Activated naive CD4-positive, alpha-beta T cell treated with anti-CD3 and anti-CD28 coated beads, Interleukin-2, amount 50 U/mL, for 16 hours (primary cell): ENCODE measurements around the gene EBP.

Source experiments
- DNase-seq: peaks from one replicate; pipeline ENCODE4 v3.0.0-alpha.2; 2020

The EBP gene

DNA sequence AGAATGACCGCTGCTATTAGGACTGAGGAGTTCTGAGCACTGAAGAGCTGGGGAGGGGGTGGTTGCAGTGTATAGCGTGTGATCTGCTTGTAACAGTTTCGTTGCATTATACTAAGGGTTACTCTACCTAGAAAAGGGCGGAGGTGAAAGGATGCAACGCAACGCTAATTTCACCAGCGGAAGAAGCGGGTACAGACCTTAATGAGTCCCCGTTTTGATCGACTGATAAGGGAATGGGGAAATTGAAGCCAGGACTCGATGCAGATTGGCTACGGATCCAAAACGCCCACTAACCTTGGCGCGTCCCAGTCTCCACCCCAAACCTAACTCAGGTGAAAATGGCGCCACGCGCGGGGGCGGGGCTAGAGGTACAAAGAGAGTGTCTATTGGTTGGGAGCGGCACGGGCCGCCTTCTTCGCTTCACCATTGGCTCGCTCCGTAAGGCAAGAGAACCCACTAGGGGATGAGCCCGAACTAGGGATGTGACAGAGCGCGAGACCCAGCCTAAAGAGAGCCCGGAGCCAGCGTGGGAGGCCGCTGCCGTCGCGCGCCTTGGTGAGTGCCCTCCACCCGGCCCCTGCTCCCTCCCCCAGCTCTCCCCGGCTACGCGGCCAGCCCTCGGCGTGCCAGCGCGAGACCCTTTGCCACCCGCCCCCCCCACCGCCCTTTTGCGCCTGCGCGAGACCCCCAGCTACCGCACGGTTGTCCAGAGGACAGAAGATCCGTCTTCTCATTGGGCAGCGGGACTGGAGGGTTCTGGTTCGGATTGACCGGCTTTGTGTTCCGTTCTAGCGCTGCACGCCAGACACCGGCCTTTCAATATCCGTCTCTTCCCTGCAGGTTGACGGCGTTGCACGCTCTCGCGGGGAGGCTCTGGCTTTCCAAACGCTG lies at the start of gene EBP:
Gene EBP (plus strand): TSS at position 456 of the 891 bp plus-strand sequence. CDS start 1,964 bp downstream, outside the sequence.
- peak; percentile 94 for DNase-seq

DNA sequence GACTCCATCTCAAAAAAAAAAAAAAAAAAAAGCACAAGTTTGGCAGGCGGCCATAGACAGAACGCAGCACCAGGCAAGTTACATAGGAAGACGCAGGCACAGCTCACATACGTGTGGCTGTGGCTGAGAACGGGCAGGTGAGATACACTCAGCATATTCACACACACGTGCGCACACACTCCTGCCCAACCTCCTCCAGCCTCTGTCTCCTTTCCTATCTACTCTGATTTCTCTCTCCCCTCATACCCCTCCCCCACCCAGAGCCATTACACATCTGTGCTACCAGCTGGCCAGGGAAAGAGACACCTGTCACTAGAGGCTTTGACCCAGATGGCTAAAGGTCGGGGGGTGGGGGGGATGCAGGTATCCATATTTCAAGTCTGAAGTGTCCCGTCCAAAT lies 49.4 kb upstream of the EBP start:
- DNase-seq = no peak

DNA sequence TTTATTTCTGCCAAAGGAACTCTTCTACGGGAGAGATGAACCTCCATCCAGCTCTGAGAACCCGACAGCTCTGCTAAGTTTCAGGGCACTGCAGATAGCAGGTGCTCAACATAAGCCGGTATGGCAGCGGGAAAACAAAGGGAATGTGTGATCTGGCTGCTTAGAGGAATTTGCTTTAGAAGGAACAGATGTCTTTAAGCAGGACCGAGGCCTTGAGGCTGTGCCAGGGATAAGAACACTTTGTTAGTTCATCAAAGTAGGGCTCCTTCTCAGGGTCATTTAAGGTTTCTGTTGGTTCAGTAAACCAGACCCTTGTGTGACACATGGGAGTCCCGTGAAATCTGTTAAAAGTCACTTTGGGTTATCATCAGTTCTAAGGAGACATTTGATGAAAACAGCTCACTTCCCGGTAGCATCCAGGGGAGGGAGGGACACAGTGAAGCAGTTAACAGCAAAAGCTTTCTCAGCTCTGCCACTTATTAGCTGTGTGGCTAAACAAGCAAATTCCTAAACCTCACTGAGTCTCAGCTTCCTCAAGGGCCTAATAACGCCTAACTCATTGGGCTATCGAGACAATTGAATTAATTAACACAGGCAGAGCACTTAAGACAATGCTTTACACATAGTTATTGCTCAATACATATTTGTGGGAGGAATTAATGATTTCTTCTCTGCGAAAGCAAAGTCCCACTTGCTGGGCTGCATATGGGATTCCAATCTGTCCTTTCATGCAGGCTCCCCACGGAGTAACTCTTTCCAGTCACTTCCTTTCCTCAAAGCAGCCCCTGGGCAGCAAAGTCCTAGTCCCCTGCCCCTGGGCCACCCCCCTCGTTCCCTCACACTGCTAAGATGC lies 48.5 kb upstream of the EBP start:
- no peak for DNase-seq

DNA sequence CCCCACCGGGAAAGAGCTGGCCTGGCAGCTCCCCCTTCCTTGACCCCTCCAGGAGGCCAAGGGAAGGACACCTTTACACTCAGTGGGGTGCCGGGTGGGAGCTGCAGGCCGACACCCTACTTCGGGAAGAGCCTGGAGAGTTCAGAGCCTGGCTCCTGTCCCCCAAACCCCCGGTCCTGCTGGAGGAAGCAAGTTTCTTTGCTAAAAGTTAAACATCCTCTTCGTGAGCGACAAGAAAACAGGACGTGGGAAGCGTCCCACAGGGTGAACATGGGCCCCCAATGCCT lies 48.0 kb upstream of the EBP start:
- no peak for DNase-seq

DNA sequence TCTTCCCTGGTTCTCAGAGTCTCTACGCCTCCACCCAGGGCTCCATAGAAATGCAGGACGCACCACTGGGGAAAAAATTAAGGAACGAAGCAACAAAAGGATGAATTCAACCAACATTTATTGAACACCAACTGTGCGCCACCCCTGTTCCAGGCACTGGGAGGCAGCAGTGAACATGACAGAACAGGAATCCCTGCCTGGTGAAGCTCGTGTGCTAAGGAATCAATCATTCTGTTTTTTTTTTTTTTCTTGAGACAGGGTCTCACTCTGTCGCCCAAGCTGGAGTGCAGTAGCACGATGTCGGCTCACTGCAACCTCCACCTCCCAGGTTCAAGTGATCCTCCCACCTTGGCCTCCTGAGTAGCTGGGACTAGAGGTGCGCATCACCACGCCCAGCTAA lies 47.5 kb upstream of the EBP start:
- no peak for DNase-seq

DNA sequence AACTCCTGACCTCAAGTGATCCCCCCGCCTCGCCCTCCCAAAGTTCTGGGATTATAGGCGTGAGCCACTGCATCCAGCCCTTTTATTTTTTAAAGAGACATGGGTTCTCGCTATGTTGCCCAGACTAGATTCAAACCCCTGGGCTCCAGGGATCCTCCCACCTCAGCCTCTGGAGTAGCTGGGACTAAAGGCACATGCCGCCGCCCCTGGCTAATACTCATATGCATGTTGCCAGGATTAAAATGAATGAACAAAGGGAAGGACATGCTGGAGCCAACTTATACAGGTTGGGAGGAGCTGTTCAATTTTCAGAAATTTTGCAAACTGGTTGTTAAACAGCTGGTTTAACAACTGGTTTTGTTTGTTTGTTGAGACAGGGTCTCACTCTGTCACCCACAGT lies 47.0 kb upstream of the EBP start:
- no peak for DNase-seq

DNA sequence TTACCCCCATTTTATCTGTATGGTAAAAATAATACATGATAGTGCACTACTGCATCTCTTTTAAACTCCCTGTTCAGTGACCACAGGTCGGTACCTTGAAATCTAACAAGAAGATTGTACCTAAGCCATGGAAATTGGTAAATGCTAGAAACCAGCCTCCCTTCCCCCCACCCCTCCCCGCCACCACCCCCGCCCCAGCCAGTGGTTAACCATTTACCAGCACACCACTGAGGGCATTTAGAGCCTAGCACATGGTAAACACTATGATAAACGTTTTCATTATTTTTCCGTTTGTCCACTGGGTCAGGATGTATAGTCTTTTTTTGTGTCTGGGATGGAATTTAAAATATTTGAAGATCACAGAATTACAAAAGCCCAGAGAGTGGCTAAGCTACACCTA lies 46.3 kb upstream of the EBP start:
- no peak for DNase-seq

DNA sequence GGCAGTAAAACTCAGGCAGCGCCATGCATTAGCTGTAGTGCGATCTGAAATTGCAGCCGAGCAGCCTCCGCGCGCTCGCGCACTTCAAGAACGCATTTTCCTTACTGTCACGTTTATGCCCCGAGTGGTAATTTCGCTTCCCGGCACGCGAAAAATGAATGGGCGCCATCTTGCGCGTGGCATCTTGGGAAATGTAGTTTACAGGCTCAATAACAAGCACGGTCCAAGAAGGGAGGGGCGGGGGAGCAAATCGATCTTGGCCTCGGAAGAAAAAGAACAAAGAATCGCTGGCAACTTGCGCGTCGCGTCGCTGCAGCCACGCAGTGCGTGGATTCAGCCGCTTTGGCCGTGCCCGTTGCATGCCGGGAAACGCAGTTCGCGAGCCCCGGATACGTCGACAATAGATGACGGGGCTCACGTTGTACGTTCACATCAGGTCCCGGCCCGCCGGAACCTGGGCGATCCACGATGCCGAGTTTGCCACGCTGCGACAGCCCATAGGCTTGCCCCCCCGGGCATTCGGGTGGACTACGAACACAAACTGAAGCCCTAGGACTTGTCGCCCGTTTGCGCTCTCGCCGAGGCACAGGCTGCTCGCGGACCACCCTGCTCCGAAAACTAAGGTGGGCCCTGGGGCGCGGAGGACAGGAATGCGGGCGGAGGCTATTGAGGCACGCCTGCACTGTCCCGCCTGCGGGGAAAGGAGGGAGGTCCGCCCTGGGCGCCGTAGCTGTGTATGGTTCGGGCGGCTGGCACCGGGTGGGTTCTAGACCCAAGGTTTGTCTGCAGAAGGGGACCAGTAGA lies 45.6 kb upstream of the EBP start, which contains the start of gene FTSJ1:
Gene FTSJ1 (plus strand): TSS at position 426 of the 804 bp plus-strand sequence. CDS start 1,849 bp downstream, outside the sequence.
- peak; percentile 89 for DNase-seq

DNA sequence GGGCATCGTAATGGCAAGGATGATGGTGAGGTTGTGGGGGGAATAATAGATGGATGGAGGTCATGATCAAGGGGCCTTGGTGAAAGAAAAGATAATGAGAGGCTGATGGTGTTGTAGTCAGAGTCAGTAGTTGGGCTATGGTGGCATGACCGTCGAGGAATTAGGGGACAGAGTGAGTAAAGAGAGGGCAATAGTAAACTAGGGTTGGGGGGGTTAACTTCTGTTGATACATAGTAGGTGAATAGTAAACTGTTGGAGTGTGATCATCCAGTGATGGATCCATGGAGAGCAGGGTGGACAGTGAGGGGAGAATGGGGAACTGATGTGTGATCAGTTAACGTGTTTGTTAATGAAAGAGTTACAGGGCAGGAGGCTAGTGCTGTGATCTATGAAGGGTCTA lies 44.7 kb upstream of the EBP start:
- DNase-seq = no peak

DNA sequence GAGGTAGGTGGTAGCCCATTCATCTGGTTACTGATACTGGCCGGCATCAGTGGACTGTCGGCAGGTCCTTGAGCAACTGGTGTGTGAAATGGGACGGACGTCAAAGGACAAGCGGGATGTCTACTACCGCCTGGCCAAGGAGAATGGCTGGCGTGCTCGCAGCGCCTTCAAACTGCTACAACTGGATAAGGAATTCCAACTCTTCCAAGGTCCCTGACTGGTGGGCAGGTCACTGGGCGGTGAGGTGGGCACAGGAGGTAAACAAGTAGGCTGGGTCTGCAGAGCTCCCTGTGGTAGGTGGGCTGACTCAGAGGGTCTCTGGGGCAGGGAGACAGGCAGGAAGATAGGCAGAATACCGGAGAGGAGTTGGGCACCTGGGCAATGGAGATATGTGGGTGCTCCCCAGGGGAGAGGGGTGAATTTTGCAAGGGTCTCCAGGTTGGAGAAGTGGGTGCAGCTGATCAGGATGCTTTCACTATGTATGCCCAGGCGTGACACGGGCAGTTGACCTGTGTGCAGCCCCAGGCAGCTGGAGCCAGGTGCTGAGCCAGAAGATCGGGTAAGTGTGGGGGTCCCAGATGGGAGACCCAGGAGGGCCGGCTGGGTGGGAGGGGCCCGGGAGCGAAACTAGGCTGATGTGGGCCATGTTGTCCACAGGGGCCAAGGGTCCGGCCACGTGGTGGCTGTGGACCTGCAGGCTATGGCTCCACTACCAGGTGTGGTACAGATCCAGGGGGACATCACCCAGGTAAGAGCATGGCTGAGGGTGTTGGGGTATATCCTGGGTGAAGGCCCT lies 43.5 kb upstream of the EBP start:
- DNase-seq = no peak

DNA sequence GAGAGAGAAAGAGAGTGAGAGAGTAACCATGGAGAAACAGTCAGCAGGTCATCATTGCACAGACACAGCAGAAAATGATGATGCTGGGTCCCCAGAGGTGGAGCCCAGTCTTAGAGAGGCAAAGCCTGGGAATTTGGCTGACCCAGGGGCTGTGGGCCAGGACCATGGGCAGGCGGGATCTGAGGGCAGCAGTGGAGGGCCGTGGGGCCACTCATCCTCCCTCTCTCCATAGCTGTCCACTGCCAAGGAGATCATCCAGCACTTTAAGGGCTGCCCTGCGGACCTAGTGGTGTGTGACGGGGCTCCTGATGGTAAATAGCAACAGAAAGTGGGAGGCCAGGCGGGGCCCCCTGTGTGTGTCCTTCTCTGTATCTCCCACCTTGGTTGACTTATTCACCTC lies 42.8 kb upstream of the EBP start:
- DNase-seq = no peak

DNA sequence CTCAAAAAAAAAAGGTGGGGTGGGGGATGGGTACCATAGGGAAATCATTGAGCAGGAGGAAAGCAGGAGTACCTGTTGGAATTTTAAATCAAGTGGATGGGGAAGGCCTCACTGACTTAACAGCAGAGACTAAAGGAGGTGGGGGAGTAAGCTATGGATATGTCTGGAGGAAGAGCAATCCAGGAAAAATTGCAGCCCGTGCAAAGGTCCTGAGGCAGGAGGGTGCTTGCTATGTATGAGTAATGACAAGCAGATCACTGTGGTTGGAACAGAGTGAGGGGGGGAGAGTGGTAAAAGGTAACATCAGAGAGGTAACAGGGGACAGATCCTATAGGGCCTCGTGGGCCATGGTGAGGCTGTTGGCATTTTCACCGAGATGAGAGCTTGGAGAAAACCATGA lies 41.5 kb upstream of the EBP start:
- no peak for DNase-seq

DNA sequence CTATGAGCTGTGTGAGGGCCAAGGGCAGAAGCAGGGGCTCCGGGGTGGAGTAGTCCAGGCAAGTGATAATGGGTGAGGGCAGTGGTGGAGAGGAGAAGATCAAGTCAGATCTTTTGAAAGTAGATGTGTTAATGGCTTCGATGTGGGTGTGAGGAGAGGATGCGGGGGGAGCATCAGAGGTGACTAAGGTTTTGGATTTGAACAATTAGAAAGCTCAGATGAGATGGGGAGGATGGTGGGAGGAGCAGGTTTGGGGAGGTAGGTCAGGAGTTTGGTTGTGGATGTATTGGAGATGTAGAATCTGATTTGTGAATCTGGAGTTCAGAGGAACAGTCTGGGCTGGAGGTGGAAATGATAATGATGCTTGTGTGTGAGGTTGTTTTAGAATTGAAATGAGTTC lies 41.0 kb upstream of the EBP start:
- DNase-seq = no peak

DNA sequence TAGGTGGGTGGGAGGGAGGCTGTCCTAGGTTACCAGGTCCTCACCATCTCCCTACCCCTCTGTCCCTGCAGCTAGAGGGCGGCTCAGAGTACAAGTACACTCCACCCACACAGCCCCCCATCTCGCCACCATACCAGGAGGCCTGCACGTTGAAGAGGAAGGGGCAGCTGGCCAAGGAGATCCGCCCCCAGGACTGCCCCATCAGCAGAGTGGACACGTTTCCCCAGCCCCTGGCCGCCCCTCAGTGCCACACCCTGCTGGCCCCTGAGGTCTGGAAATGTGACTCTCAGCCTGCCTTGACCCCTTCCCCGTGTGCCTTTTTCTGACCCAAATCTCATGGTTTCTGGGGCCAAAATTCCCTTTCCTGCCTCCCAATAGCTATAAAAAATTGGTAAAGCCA lies 39.1 kb upstream of the EBP start:
- no peak for DNase-seq

DNA sequence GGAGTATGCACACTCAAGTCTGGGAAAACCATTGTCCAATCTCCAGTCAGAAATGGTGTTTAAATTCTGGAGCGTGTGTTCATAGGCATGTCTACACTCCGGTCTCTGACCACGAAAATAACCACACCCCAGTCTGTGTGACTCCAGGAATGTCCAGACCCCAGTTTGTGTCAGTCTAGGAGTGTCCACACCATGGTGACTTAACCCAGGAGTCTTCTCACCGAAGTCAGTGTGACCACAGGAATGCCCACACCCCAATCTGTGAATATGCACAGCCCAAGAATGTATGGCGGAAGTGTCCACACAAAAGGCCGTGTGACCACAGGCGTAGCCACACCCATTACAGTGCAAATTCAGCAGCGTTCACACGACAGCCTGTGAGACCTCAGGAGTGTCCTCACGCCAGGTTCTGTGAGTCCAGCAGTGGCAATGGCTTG lies 34.2 kb upstream of the EBP start:
- DNase-seq = no peak

DNA sequence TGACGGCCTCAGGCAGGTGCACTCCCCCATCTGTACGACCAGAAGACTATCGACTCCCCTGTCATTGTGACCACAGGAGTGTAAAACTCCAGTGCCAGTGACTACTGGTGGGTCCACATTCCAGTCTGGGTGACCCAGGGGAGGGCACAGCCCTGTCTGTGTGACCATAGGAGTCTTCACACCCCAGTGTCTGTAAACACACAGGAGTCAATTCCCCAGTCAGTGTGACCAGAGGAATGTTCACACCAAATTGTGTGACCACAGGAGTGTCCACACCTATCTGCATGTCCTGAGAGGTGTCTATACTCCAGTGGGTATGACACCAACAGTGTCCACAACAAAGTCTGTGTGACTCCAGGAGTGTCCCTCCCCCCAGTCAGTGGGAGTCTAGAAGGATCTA lies 33.6 kb upstream of the EBP start:
- no peak for DNase-seq

DNA sequence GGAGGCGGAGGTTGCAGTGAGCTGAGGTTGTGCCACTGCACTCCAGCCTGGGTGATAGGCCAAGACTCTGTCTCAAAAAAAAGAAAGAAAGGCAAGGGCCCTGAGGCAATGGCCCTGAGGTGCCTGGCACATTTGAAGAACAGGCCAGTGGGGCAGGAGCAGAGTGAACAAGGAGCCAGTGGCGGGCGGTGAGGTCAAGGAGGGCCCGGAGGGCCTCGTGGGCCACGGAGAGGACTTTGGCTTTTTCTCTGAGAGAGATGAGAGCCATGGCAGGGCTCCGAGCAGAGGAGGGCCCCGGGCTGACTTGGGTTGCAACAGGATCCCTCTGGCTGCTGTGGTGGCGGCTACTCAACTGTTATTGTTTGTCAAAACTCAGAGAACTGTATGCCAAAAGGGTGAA lies 32.3 kb upstream of the EBP start:
- no peak for DNase-seq

DNA sequence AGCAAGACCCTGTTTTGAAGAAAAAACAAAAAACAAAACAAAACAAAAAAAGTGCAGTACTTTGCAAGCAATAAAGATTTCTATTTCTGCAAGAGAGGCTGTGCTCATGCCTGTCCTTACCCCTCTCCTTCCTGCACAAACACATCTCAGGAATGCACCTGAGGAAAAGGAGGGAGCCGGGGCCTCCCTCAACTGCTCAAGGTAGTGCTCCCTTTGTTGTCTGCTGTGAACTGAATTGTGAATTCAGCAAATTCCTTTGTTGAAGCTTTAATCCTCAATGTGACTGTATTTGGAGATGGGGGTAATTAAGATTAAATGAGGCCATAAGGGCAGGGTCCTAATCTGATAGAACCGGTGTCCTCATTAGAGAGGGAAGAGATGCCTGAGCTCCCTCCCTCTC lies 31.7 kb upstream of the EBP start:
- no peak for DNase-seq

DNA sequence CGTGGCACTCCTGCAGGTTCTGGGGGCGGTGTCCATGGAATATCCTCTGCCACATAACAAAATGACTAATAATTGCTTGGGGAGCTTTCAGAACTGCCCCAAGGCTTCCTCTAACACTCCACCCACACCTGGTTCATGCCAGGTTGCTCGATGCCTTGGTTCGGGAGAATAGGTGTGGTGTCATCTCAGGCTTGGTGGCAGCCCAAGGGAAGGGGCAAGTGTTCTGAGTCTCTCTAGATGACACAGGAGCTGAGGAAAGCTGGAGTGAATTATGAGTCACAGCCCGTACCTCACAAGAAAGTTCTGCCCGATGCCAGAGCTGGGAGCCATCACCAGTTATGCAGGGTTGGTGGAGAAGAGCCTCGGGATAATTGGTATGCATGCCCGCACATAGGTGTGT lies 30.9 kb upstream of the EBP start:
- DNase-seq = no peak

DNA sequence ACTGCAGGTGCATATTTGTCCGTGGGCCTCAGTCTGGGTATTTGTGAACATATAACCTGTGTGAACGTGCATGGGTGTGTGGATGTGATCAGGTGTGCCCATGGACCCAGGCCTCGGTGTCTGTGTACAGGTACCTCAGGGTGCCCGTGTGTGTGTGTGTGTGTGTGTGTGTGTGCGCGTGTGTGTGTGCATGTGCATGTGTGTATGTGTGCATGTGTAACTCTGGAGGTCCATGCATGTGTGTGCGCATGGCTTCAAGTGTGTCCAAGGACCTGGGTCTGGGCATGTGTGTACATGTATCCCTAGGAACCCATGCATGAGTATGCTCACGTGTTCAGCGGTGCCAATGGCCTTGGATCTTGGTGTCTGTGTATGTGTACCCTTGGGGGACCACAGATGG lies 29.8 kb upstream of the EBP start:
- no peak for DNase-seq

DNA sequence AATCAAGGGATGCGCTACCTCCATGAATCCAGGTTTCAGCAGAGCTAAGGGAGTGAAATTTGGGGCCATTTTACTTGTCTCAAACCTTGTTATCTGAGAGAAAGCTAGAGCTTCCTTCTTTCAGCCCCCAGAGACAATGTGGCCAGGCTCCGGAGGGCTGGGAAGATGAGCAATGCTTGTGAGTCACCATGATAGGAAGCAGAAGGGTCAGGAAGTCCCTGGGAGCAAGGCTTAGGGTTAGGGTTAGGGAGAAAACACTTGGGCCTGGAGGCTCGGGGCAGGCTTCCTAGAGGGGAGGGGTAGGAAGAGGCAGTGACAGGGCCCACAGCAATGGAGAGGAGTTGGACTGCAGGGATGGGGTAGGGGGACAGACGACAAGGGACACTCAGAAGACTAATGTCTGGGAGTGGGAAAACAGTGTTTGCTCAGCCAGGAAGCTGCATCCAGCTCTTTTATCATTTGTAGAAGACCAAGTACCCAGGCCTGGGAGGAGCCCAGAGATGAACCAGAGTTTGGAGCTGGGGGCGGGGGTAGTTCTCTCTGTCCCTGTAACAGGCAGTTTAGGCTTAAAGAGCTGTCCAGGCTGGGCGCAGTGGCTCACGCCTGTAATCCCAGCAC lies 29.2 kb upstream of the EBP start:
- DNase-seq = no peak

DNA sequence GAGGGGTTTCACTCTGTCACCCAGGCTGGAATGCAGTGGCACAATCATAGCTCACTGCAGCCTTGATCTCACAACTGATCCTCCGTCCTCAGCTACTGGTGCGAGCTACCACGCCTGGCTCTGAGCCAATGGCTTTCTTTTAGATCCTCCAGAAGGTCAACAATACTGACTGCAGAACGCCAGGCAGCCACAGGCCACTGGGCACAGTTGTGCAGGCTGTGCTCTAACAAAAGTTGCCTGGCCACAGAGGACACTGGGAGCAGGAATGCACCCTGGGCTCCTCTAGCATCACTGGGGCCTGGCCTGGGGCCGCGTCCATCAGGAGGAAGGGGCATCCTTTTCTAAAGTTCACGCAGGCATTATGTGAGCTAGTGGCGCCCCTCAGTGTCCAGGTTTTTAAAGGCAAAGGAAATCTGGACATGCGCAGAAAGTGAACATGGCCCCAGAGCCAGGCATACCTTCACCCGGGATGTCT lies 27.7 kb upstream of the EBP start:
- DNase-seq = no peak
